Endothelial cell of umbilical vein (primary cell): ENCODE data around the gene AMER3. TPM values are rescaled to one million over a fixed set of nuclear protein-coding genes. Genes with fewer than 3 reads are reported as not detected.

ENCODE experiments used
- BruUV-seq: library from RNA; stranded (reverse); fragments of 400-500 nt; replicated peaks from 2 replicates; lab custom pipeline; 2021; lab: Mats Ljungman, UMichigan
- CTCF ChIA-PET: fragments of 300-600, 350-600 bp; sonication (Branson Sonifier 250); formaldehyde crosslinking; loops from one replicate; lab custom pipeline; 2021; ENCODE audit warnings: antibody characterized with exemption, inconsistent platforms; lab: Charles Lee
- POLR2A ChIA-PET: fragments of 300-600, 350-600 bp; sonication (Branson Sonifier 250); formaldehyde crosslinking; loops from one replicate; lab custom pipeline; 2021; ENCODE audit warnings: antibody characterized with exemption, inconsistent platforms; lab: Charles Lee
- DNase-seq: peaks from one replicate; pipeline ENCODE4 v3.0.0-alpha.2; 2011; ENCODE audit warnings: low read depth, low spot score
- FAIRE-seq: peaks from 2 replicates; lab custom pipeline; 2011; peaks lifted over from hg19 to GRCh38; lab: Jason Lieb, UNC
- H2AFZ ChIP-seq: 2 replicates; pipeline ENCODE4 v1.6.0; 2012; ENCODE audit warnings: low read depth, low read length, control low read depth, inconsistent platforms
- H3K27ac ChIP-seq: 2 replicates; pipeline ENCODE4 v1.5.1; 2011; ENCODE audit warnings: low read depth, mild to moderate bottlenecking, control low read depth, low read length, moderate library complexity; ENCODE audit not compliant: insufficient read depth
- H3K27me3 ChIP-seq, 2 experiments: 2 replicates each; pipeline versions ENCODE4 v1.6.0 to v1.6.1; 2011; ENCODE audit warnings: low read length in 2 of 2, mixed read lengths in 1 of 2; ENCODE audit not compliant: control insufficient read depth in 2 of 2, insufficient read depth in 2 of 2
- H3K36me3 ChIP-seq, 2 experiments: 2 replicates in 1 of 2; 3 replicates in 1 of 2; pipeline ENCODE4 v1.5.1; 2011; ENCODE audit warnings: low read length in 2 of 2, mild to moderate bottlenecking in 1 of 2, moderate library complexity in 1 of 2; ENCODE audit not compliant: control insufficient read depth in 2 of 2, insufficient read depth in 2 of 2; ENCODE audit errors: extremely low read depth in 1 of 2
- H3K4me1 ChIP-seq: 3 replicates; pipeline ENCODE4 v1.5.1; 2011; ENCODE audit warnings: mild to moderate bottlenecking, low read length; ENCODE audit not compliant: control insufficient read depth, insufficient read depth; ENCODE audit errors: extremely low read depth
- H3K4me2 ChIP-seq: 2 replicates; pipeline ENCODE4 v1.6.1; 2011; ENCODE audit warnings: low read length, control low read depth, mixed read lengths; ENCODE audit not compliant: insufficient read depth
- H3K4me3 ChIP-seq, 3 experiments: fragments of 200-600 bp in 1 of 3; sonication (generic), shearing (Covaris generic) in 1 of 3; replicated peaks in 1 of 3; 2 replicates each; pipeline ENCODE4 v1.5.1; 2011 to 2016; ENCODE audit warnings: control low read depth in 3 of 3, low read length in 3 of 3, mild to moderate bottlenecking in 2 of 3, inconsistent platforms in 1 of 3, low read depth in 1 of 3, moderate library complexity in 1 of 3; ENCODE audit not compliant: insufficient read depth in 1 of 3
- H3K79me2 ChIP-seq: 2 replicates; pipeline ENCODE4 v1.6.0; 2012; ENCODE audit warnings: low read length, inconsistent platforms; ENCODE audit not compliant: control insufficient read depth, insufficient read depth
- H3K9ac ChIP-seq: replicated peaks from 2 replicates; pipeline ENCODE3; 2011; ENCODE audit warnings: low read length, control low read depth; ENCODE audit not compliant: insufficient read depth; ENCODE audit errors: extremely low read depth
- H3K9me1 ChIP-seq: replicated peaks from 3 replicates; pipeline ENCODE4 v1.6.0; 2011; ENCODE audit warnings: mild to moderate bottlenecking, low read length; ENCODE audit not compliant: control insufficient read depth, insufficient read depth; ENCODE audit errors: extremely low read depth
- H3K9me3 ChIP-seq: replicated peaks from 2 replicates; pipeline ENCODE4 v1.5.1; 2012; ENCODE audit warnings: low read length, inconsistent platforms; ENCODE audit not compliant: control insufficient read depth, insufficient read depth
- H4K20me1 ChIP-seq: replicated peaks from 2 replicates; pipeline ENCODE3; 2011; ENCODE audit warnings: mild to moderate bottlenecking, low read length; ENCODE audit not compliant: control insufficient read depth, insufficient read depth; ENCODE audit errors: extremely low read depth
- CTCF ChIP-seq, 2 donors: IDR thresholded peaks; 1 replicate in 1 of 2; 2 replicates in 1 of 2; pipeline ENCODE4 v1.5.1; 2011; ENCODE audit warnings: low read length in 2 of 2, mild to moderate bottlenecking in 2 of 2, moderate library complexity in 2 of 2, control low read depth in 1 of 2, inconsistent platforms in 1 of 2, low read depth in 1 of 2; ENCODE audit not compliant: insufficient read depth in 1 of 2; ENCODE audit errors: extremely low read depth in 1 of 2
- EZH2 ChIP-seq: IDR thresholded peaks from 2 replicates; pipeline ENCODE4 v1.6.1; 2012; ENCODE audit warnings: borderline replicate concordance, low read depth, mild to moderate bottlenecking, moderate library complexity, low read length, inconsistent platforms; ENCODE audit not compliant: severe bottlenecking
- JUN ChIP-seq: IDR thresholded peaks from 2 replicates; pipeline ENCODE4 v1.6.1; 2011; ENCODE audit warnings: borderline replicate concordance, low read depth; ENCODE audit not compliant: insufficient read length, insufficient read depth
- MYC ChIP-seq: IDR thresholded peaks from one replicate; pipeline ENCODE4 v1.6.1; 2011; ENCODE audit warnings: mild to moderate bottlenecking, low read depth, low read length
- POLR2AphosphoS5 ChIP-seq: IDR thresholded peaks from 2 replicates; pipeline ENCODE4 v1.6.1; 2012; ENCODE audit warnings: low read depth, mild to moderate bottlenecking, control low read depth, low read length, moderate library complexity; ENCODE audit not compliant: insufficient read depth
- dilution Hi-C: fragments of 300-500 bp; cut with MboI; formaldehyde crosslinking; loops from one replicate; pipeline ENCODE4 v1.15.0; 2019; ENCODE audit warnings: low sequenced_read_pairs; ENCODE audit not compliant: extremely low pct_ligation_motif_present
- intact Hi-C: fragments of 100-400 bp; cut with micrococcal nuclease; formaldehyde crosslinking; loops from one replicate; pipeline ENCODE4 v1.10.0; 2022
- polyA plus RNA-seq, 4 experiments: library from polyadenylated mRNA; depleted of rRNA in 3 of 4; stranded (reverse) in 3 of 4; unstranded in 1 of 4; fragments of >200 nt; gene quantifications; 2 replicates each; pipeline versions ENCODE4 v1.2.1 to v1.2.3, GENCODE V29; 2011 to 2012; ENCODE audit warnings: missing spikeins in 1 of 4
- total RNA-seq: library from RNA; stranded (reverse); gene quantifications from 2 replicates; pipeline ENCODE4 v1.2.3, GENCODE V29; 2021

The AMER3 gene
- total and polyA plus RNA-seq, 2 donors (not counting 3 experiments of a cell fraction or from before 2014, with no cell fraction given) = not detected

GRCh38 chr2:130766711-130767407 lies 11.5 kb downstream of the AMER3 start:
- H3K4me2 ChIP-seq = no peak overlapping the region
- no peak overlapping the region for H3K27ac ChIP-seq
- FAIRE-seq (no peak), DNase-seq (no peak)
- BruUV-seq = no TSS peak
- no peak overlapping the region for H3K4me3 ChIP-seq
- no peaks in the 10 kb centered on the region for H4K20me1 ChIP-seq
- dilution Hi-C loops (no loop called here), intact Hi-C loops (no loop called here)
- H3K9me3 ChIP-seq = no peaks in the 10 kb centered on the region
- no peak overlapping the region for H3K9ac ChIP-seq
- no peaks in the 10 kb centered on the region for H3K27me3 ChIP-seq
- no peak overlapping the region for H2AFZ ChIP-seq
- H3K9me1 ChIP-seq = no peaks in the 10 kb centered on the region
- H3K36me3 ChIP-seq = no peaks in the 10 kb centered on the region
- POLR2A ChIA-PET = no interaction called here
- no peaks in the 10 kb centered on the region for H3K79me2 ChIP-seq
- CTCF ChIA-PET = no interaction called here
- TF ChIP-seq JUN (no peak), POLR2AphosphoS5 (no peak)
- H3K4me1 ChIP-seq = no peaks in the 10 kb centered on the region

GRCh38 chr2:130767408-130767775 lies 12.1 kb downstream of the AMER3 start:
- no TSS peak for BruUV-seq
- H3K36me3 ChIP-seq = no peaks in the 10 kb centered on the region
- H3K4me1 ChIP-seq = no peaks in the 10 kb centered on the region
- H3K27ac ChIP-seq = no peak overlapping the region
- H3K9me3 ChIP-seq = no peaks in the 10 kb centered on the region
- no peaks in the 10 kb centered on the region for H3K79me2 ChIP-seq
- no peak overlapping the region for H3K9ac ChIP-seq
- H2AFZ ChIP-seq = no peak overlapping the region
- H3K4me2 ChIP-seq = no peak overlapping the region
- H3K27me3 ChIP-seq = no peaks in the 10 kb centered on the region
- H3K9me1 ChIP-seq = no peaks in the 10 kb centered on the region
- dilution Hi-C loops = no loop called here
- POLR2A ChIA-PET = no interaction called here
- DNase-seq = no peak
- no peak for TF ChIP-seq JUN
- no peak for TF ChIP-seq MYC
- no peak for TF ChIP-seq CTCF (IDR thresholded peaks at IDR 0.05; ENCODE audit: extremely low read depth in 1 of 2, insufficient read depth in 1 of 2, low read depth in 1 of 2, low read length in 2 of 2)
- no peak for TF ChIP-seq POLR2AphosphoS5
- no peak for TF ChIP-seq EZH2
- H3K4me3 ChIP-seq = no peak overlapping the region
- FAIRE-seq = no peak
- intact Hi-C loops = no loop called here
- CTCF ChIA-PET = no interaction called here
- no peaks in the 10 kb centered on the region for H4K20me1 ChIP-seq
